ENCODE measurements around the gene PDXP.

The PDXP gene

GRCh38 chr22:37661160-37661924 lies 2.8 kb downstream of the PDXP start (continued):
- TF ChIP-seq HOXD13 (CRISPR knock-in tag; IDR thresholded peaks at IDR 0.05; ENCODE audit: borderline replicate concordance) (no peak), KLF17 (tag by site-specific recombination; IDR thresholded peaks at IDR 0.05) (peak; percentile 83), ZSCAN23 (tag by site-specific recombination; IDR thresholded peaks at IDR 0.05) (no peak), ZNF350 (tag by site-specific recombination; IDR thresholded peaks at IDR 0.05) (no peak), ZBTB8A (tag by site-specific recombination; IDR thresholded peaks at IDR 0.05) (0 out of 2 replicates have a peak, but pooled peaks have one; percentile 4)

GRCh38 chr22:37662039-37662438 lies 3.5 kb downstream of the PDXP start:
- H3K4me1 ChIP-seq (ENCODE audit: control insufficient read depth, insufficient read depth, low read length), result peaks cover 12% of the 10 kb centered on the region
- TF ChIP-seq SP3 (tag by site-specific recombination; IDR thresholded peaks at IDR 0.05) (no peak), ZNF398 (tag by site-specific recombination; IDR thresholded peaks at IDR 0.05) (no peak), KLF16 (tag by site-specific recombination; IDR thresholded peaks at IDR 0.05) (no peak), SETDB1 (IDR thresholded peaks at IDR 0.05; ENCODE audit: insufficient read length, low read length) (no peak), WT1 (tag by site-specific recombination; IDR thresholded peaks at IDR 0.05) (no peak), GLIS2 (tag by site-specific recombination; IDR thresholded peaks at IDR 0.05) (no peak), ZNF677 (tag by site-specific recombination; IDR thresholded peaks at IDR 0.05) (no peak), ZXDB (tag by site-specific recombination; IDR thresholded peaks at IDR 0.05) (no peak), ZNF785 (tag by site-specific recombination; IDR thresholded peaks at IDR 0.05) (no peak), YY1 (tag by site-specific recombination; IDR thresholded peaks at IDR 0.05) (no peak), ZNF560 (tag by site-specific recombination; IDR thresholded peaks at IDR 0.05; ENCODE audit: borderline replicate concordance) (no peak), ZFP41 (tag by site-specific recombination; IDR thresholded peaks at IDR 0.05; ENCODE audit: borderline replicate concordance) (no peak), ZNF558 (tag by site-specific recombination; IDR thresholded peaks at IDR 0.05) (no peak), ZNF184 (tag by site-specific recombination; IDR thresholded peaks at IDR 0.05) (no peak)
- TF ChIP-seq, protein P1, sequence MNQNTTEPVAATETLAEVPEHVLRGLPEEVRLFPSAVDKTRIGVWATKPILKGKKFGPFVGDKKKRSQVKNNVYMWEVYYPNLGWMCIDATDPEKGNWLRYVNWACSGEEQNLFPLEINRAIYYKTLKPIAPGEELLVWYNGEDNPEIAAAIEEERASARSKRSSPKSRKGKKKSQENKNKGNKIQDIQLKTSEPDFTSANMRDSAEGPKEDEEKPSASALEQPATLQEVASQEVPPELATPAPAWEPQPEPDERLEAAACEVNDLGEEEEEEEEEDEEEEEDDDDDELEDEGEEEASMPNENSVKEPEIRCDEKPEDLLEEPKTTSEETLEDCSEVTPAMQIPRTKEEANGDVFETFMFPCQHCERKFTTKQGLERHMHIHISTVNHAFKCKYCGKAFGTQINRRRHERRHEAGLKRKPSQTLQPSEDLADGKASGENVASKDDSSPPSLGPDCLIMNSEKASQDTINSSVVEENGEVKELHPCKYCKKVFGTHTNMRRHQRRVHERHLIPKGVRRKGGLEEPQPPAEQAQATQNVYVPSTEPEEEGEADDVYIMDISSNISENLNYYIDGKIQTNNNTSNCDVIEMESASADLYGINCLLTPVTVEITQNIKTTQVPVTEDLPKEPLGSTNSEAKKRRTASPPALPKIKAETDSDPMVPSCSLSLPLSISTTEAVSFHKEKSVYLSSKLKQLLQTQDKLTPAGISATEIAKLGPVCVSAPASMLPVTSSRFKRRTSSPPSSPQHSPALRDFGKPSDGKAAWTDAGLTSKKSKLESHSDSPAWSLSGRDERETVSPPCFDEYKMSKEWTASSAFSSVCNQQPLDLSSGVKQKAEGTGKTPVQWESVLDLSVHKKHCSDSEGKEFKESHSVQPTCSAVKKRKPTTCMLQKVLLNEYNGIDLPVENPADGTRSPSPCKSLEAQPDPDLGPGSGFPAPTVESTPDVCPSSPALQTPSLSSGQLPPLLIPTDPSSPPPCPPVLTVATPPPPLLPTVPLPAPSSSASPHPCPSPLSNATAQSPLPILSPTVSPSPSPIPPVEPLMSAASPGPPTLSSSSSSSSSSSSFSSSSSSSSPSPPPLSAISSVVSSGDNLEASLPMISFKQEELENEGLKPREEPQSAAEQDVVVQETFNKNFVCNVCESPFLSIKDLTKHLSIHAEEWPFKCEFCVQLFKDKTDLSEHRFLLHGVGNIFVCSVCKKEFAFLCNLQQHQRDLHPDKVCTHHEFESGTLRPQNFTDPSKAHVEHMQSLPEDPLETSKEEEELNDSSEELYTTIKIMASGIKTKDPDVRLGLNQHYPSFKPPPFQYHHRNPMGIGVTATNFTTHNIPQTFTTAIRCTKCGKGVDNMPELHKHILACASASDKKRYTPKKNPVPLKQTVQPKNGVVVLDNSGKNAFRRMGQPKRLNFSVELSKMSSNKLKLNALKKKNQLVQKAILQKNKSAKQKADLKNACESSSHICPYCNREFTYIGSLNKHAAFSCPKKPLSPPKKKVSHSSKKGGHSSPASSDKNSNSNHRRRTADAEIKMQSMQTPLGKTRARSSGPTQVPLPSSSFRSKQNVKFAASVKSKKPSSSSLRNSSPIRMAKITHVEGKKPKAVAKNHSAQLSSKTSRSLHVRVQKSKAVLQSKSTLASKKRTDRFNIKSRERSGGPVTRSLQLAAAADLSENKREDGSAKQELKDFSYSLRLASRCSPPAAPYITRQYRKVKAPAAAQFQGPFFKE (tag by site-specific recombination; IDR thresholded peaks at IDR 0.05; ENCODE audit: borderline replicate concordance), result no peak
- H3K4me3 ChIP-seq (ENCODE audit: low read depth, low read length), result no peak overlapping the region
- H3K27ac ChIP-seq (ENCODE audit: extremely low read depth, low read depth, low read length), result no peak overlapping the region; the same call in 1 of the 2 replicates
- peaks cover 5 to 33% of the 10 kb centered on the region in 2 experiments; a peak in 2 of 3 replicates for H3K36me3 ChIP-seq (ENCODE audit: control insufficient read depth in 2 of 2, insufficient read depth in 1 of 2, low read length in 2 of 2)
- ChIA-PET POLR2A (interaction anchor here (0.6 to 6.5 kb wide), 9 partner anchors 9 to 463 kb away, joined by 3 to 85 read pairs (median 8); partner anchors contain the start of genes GGA1, LGALS1, NOL12 and SH3BP1), CTCF (interaction anchor here (0.6 to 7.0 kb wide), 10 partner anchors 8 to 250 kb away, joined by 3 to 138 read pairs (median 14); partner anchors contain the start of gene LGALS1)
- H3K9me3 ChIP-seq (ENCODE audit: control insufficient read depth, insufficient read depth, low read depth, low read length), result no peaks in the 10 kb centered on the region

All from HEK293 (cell line).